ENCODE data around the gene KCNMB2.
"Not testable (repeated sequence)": the region's sequence is repeated elsewhere in the genome, so short reads cannot be mapped to it uniquely, and the experiment has no call there.

The KCNMB2 gene

GRCh38 chr3:178536211-178537079 lies at the start of gene KCNMB2:
KCNMB2 (plus strand) TSS chr3:178536436.
- no peak for DNase-seq (ENCODE audit: low spot score)

DNA sequence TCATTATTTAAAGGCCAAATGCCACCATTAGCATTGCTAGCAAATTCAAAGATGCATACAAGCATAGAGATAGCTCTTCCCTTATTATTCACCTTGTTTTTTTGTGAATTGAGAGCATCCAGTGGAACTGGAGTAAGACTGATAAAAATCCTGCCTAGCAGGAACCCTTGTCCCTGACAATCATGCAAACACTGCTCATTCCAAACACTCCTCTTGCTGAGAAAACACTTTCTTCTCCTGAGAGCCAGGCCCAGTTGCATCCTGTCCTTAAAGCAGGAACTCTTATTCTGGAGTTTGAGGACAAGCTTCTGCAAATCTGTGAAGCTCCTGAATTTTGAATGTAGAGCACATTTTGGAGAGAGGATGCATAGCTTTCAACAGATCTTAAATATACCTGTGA lies 49.3 kb upstream of the KCNMB2 start:
- DNase-seq (ENCODE audit: low spot score), result no peak

DNA sequence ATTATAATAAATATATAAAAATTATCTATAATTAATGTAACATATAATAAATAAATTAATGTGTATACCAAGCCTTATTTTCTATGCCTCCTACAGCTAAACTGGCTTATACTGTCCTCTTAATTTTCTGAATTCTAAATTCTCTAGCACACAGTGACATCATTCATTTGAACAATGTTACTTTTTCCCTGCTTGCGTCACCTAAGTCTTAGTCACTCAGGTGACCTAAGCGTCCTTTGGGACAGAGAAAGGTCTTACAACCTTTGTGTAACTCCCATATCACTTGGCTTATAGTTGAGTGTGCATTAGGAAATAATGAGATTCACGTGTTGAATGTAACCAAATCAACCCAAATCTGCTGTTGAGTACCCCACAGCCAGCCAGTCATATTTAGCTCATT lies 48.5 kb upstream of the KCNMB2 start:
- no peak for DNase-seq (ENCODE audit: low spot score)

- DNase-seq (ENCODE audit: low spot score), result no peak
These were observed 44.5 kb upstream of the KCNMB2 start for GRCh38 chr3:178491751-178492150.

GRCh38 chr3:178492491-178492890 lies 43.7 kb upstream of the KCNMB2 start:
- DNase-seq (ENCODE audit: low spot score), result no peak

DNA sequence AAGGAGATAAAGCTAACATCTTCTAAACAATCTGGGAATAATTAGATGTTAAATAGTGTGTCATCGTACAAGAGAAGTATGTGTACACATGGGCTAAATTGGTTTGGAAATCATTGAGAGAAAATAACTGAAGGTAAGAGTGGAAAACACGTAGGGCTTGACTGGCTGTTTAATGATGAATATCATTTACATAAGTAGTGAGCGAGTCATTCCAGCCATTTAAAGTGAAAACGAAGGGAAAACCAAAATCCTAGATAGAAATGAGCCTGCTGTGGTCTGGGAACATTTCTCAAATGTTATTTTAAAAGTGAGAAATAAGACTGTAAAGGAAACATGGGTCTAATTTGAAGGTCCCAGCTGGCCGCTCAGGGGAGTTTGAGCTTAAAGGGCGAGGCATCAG lies 41.9 kb upstream of the KCNMB2 start:
- no peak for DNase-seq (ENCODE audit: low spot score)

DNA sequence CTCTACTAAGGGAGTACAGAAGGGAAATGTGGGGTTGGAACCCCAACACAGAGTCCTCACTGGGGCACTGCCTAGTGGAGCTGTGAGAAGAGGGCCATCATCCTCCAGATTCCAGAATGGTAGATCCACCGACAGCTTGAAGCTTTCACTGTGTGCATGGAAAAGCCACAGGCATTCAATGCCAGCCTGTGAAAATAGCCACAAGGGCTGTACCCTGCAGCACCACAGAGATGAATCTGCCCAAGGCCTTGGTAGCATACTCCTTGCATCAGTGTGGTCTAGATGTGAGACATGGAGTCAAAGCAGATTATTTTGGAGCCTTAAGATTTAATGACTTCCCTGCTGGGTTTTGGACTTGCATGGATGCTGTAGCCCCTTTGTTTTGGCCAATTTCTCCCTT lies 39.3 kb upstream of the KCNMB2 start:
- no peak for DNase-seq (ENCODE audit: low spot score)

DNA sequence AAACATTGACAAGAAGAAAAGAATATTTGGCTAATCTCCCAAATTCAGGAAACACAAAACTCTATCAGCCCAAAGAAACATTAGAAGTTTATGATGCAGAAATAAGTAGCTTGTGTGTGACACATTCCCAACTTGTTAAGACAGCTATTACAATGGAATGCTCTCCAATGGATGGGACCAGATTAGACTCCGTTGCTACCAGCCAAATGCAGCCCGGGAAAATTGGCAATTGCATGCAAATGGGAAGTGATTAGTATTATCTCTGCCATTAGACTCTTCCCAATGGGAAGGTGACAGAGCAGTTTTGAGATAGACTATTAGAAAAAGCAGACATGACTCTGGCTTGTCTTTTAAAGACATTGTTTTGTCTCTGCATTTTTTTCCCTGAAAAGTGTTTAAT lies 37.4 kb upstream of the KCNMB2 start:
- no peak for DNase-seq (ENCODE audit: low spot score)

DNA sequence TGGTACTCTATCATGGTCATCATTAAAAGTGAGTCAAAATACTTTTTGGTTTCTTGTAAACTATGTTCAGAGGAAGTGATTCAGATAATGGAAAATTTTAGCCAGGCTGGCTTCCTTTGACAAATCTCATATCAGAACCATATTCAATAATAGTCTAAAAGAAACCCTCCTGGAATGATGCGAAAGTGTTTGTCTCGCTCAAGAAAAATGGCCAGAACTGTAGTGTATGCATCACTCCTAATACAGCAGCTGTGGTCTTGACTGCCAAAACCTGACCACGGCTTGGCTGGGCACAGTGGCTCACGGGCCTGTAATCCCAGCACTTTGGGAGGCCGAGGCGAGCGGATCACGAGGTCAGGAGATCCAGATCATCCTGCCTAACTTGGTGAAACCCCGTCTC lies 35.6 kb upstream of the KCNMB2 start:
- DNase-seq (ENCODE audit: low spot score), result no peak

GRCh38 chr3:178504128-178504527 lies 32.1 kb upstream of the KCNMB2 start:
- DNase-seq (ENCODE audit: low spot score), result no peak

- no peak for DNase-seq (ENCODE audit: low spot score)
These were observed 30.4 kb upstream of the KCNMB2 start for GRCh38 chr3:178505832-178506231.

GRCh38 chr3:178507507-178508442 lies 28.5 kb upstream of the KCNMB2 start:
- no peak for DNase-seq (ENCODE audit: low spot score)

DNA sequence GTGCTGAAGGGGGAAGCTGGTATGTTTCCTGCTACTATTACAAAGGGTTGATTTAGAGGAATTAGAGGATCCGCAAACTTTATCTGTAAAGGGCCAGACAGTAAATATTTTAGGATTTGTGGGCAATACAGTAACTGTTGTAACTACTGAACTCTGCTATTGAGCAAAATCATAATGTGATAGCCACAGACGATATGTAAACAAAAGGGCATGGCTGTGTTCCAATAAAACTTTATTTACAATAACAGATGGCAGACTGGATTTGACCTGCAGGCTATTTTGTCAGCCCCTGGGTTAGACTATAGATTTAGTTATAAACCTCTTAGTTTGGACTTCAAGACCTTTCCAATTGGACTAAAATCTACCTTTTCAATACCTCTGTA lies 27.8 kb upstream of the KCNMB2 start:
- no peak for DNase-seq (ENCODE audit: low spot score)

DNA sequence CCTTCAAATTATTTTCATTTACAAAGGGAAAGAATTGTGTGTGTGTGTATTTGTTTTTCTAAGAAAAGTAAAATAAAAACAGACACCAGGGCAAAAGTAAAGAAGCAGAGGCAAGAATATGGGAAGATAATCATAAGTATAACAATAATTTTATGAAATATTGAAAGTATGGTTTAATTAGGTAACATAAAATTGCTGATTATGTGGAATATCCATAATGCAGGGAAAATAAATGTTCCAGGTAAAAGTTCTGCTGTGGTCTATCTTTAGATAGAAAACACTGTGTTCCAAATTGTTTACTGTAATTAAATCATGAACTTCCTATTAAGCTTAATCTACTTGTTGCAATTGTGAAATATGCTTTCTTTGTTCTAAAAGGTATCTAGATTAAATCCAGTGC lies 25.7 kb upstream of the KCNMB2 start:
- no peak for DNase-seq (ENCODE audit: low spot score)

DNA sequence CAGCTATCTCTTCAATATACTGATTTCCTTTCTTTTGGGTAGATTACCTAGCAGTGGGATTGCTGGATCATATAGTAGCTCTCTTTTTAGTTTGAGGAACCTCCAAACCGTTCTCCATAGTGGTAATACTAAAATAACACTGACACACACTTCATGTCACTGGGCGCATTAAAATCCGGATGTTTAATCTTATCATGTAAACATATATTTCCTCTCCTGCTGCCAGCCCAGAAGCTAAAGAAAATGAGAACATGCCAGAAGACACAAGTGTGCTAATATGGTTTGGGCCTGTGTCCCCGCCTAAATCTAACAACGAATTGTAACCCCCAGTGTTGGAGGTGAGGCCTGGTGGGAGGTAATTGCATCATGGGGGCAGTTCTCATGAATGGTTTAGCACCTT lies 23.6 kb upstream of the KCNMB2 start:
- no peak for DNase-seq (ENCODE audit: low spot score)

- no peak for DNase-seq (ENCODE audit: low spot score)
These were observed 22.5 kb upstream of the KCNMB2 start for GRCh38 chr3:178513546-178514380.

GRCh38 chr3:178514401-178514800 lies 21.8 kb upstream of the KCNMB2 start:
- DNase-seq (ENCODE audit: low spot score), result no peak

GRCh38 chr3:178515076-178515744 lies 21.0 kb upstream of the KCNMB2 start:
- not testable (repeated sequence) for DNase-seq (ENCODE audit: low spot score)

- DNase-seq (ENCODE audit: low spot score), result no peak
These were observed 18.4 kb upstream of the KCNMB2 start for GRCh38 chr3:178517665-178518334.

DNA sequence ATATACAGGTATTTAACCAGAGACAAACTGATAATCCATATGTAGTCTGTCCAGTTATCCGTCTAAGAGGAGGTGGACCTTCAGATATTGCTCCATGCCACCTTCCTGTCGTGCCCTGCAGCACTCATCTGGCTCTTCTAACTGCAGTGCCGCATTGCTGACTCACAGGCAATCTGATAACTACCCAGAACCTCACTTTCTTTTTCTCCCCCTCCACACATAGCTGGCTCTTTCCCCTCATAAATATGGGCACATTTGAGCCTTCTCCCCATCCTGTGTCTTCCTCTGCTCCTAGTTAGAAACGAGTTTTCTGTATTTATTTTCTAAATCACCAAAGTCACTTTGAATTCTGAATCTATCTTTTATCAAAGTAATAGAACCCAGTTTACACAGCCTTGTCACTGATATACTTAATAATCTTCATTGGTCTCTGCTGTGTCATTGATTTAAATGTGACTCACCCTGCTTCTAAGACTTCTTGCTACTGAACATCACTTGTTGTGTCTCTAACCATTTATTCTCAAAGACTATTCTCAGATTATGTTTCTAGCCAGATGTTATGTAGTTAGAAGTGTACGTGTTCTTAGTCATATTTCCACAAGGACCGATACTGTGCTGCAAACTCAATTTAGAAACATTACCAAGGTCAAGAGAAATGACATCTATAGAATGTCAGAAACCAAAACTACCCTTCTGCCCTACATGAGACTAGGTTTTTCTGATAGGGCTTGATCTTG lies 17.4 kb upstream of the KCNMB2 start:
- no peak for DNase-seq (ENCODE audit: low spot score)

Measured in HuH-7 (cell line).